HepG2 (cell line): ENCODE measurements around the gene NPAS2. TPM values are rescaled to one million over a fixed set of nuclear protein-coding genes. Genes with fewer than 3 reads are reported as not detected.

Experiments used
- AFF4 ChIP-seq: sonication (generic); formaldehyde crosslinking; IDR thresholded peaks from 2 replicates; pipeline ENCODE4 v1.4.0; 2020; ENCODE audit warnings: missing genetic modification reagents
- AGO2 ChIP-seq: fragments of 200-400 bp; formaldehyde crosslinking; optimal IDR thresholded peaks from 2 replicates; pipeline ENCODE3; 2017; ENCODE audit warnings: mild to moderate bottlenecking, low read depth, low read length, moderate library complexity
- E2F2 ChIP-seq: sonication (generic); formaldehyde crosslinking; IDR thresholded peaks from 2 replicates; pipeline ENCODE4 v1.4.0; 2020; ENCODE audit warnings: missing genetic modification reagents, borderline replicate concordance
- FOSL1 ChIP-seq: sonication (generic); formaldehyde crosslinking; IDR thresholded peaks from 2 replicates; pipeline ENCODE4 v1.9.0; 2021; ENCODE audit warnings: missing genetic modification reagents, borderline replicate concordance
- HIVEP1 ChIP-seq: sonication (generic); formaldehyde crosslinking; IDR thresholded peaks from 2 replicates; pipeline ENCODE4 v1.4.0; 2020; ENCODE audit warnings: mild to moderate bottlenecking, missing genetic modification reagents
- KMT2B ChIP-seq: IDR thresholded peaks from 2 replicates; pipeline ENCODE4 v1.6.1; 2016; ENCODE audit warnings: missing genetic modification reagents, missing compliant biosample characterization
- MYPOP ChIP-seq: sonication (generic); formaldehyde crosslinking; IDR thresholded peaks from 2 replicates; pipeline ENCODE4 v1.8.1; 2023; ENCODE audit warnings: mild to moderate bottlenecking, moderate library complexity, missing genetic modification reagents
- SNAI1 ChIP-seq: sonication (generic); formaldehyde crosslinking; IDR thresholded peaks from 2 replicates; pipeline ENCODE4 v1.5.0; 2020; ENCODE audit warnings: mild to moderate bottlenecking, missing genetic modification reagents, borderline replicate concordance
- SNAPC2 ChIP-seq: sonication (generic); formaldehyde crosslinking; IDR thresholded peaks from 2 replicates; pipeline ENCODE4 v1.8.1; 2022; ENCODE audit warnings: mild to moderate bottlenecking, missing genetic modification reagents
- SP2 ChIP-seq: sonication (generic); formaldehyde crosslinking; IDR thresholded peaks from 2 replicates; pipeline ENCODE4 v1.5.1; 2020; ENCODE audit warnings: mild to moderate bottlenecking, missing genetic modification reagents
- ZBTB10 ChIP-seq: sonication (generic); formaldehyde crosslinking; IDR thresholded peaks from 2 replicates; pipeline ENCODE4 v1.4.0; 2020; ENCODE audit warnings: missing genetic modification reagents, borderline replicate concordance
- ZBTB21 ChIP-seq: sonication (generic); formaldehyde crosslinking; IDR thresholded peaks from 2 replicates; pipeline ENCODE4 v1.4.0; 2020; ENCODE audit warnings: missing genetic modification reagents
- ZBTB25 ChIP-seq: IDR thresholded peaks from 2 replicates; pipeline ENCODE4 v1.6.1; 2018; ENCODE audit warnings: missing genetic modification reagents
- ZMAT3 ChIP-seq: sonication (generic); formaldehyde crosslinking; conservative IDR thresholded peaks from 2 replicates; pipeline ENCODE4 v1.7.0; 2021; ENCODE audit warnings: missing genetic modification reagents
- ZNF101 ChIP-seq: sonication (generic); formaldehyde crosslinking; IDR thresholded peaks from 2 replicates; pipeline ENCODE4 v1.4.0; 2020; ENCODE audit warnings: mild to moderate bottlenecking, low read depth, missing genetic modification reagents, borderline replicate concordance
- ZNF263 ChIP-seq: sonication (generic); formaldehyde crosslinking; IDR thresholded peaks from 2 replicates; pipeline ENCODE4 v1.4.0; 2020; ENCODE audit warnings: missing genetic modification reagents
- ZNF550 ChIP-seq: sonication (generic); formaldehyde crosslinking; IDR thresholded peaks from 2 replicates; pipeline ENCODE4 v1.4.0; 2020; ENCODE audit warnings: mild to moderate bottlenecking, missing genetic modification reagents, borderline replicate concordance
- polyA plus RNA-seq, 8 experiments: library from polyadenylated mRNA; depleted of rRNA in 3 of 8; stranded (reverse) in 7 of 8; unstranded in 1 of 8; fragments of >200 nt; fragmentation: Illumina TruSeq in 4 of 8; extraction: Trizol in 4 of 8; gene quantifications; 2 replicates each; pipeline versions ENCODE4 v1.2.1 to v1.2.3, GENCODE V29; 2011 to 2016; ENCODE audit warnings: low read depth in 4 of 8, missing spikeins in 1 of 8, mixed read lengths in 1 of 8; ENCODE audit not compliant: insufficient read depth in 1 of 8
- total RNA-seq, 5 experiments: library from RNA; depleted of rRNA; stranded (reverse); fragments of >200 nt; fragmentation: Illumina TruSeq; extraction: Trizol; gene quantifications; 2 replicates each; pipeline ENCODE4 v1.2.3, GENCODE V29; 2016; ENCODE audit warnings: low read depth in 1 of 5

Gene NPAS2
- total and polyA plus RNA-seq, 2 of the 13 experiments (the other 11 are each of a cell fraction or from before 2014, with no cell fraction given): 14.8 to 37.5 TPM

- TF ChIP-seq ZNF550 (CRISPR knock-in tag) (0 out of 2 replicates have a peak, but pooled peaks have one; percentile 16), AFF4 (CRISPR knock-in tag) (no peak; the same call in 1 of the 2 replicates), ZBTB10 (peak; percentile 68), ZNF101 (no peak), ZNF263 (CRISPR knock-in tag) (peak; percentile 65), HIVEP1 (CRISPR knock-in tag) (peak; percentile 49; the same call in 1 of the 2 replicates), MYPOP (CRISPR knock-in tag) (0 out of 2 replicates have a peak, but pooled peaks have one; percentile 37), SNAPC2 (CRISPR knock-in tag) (0 out of 2 replicates have a peak, but pooled peaks have one; percentile 39), AGO2 (peak; percentile 91), FOSL1 (CRISPR knock-in tag) (0 out of 2 replicates have a peak, but pooled peaks have one; percentile 9), KMT2B (CRISPR knock-in tag) (peak; percentile 34; the same call in 1 of the 2 replicates), ZMAT3 (no peak), ZBTB25 (CRISPR knock-in tag) (0 out of 2 replicates have a peak, but pooled peaks have one; percentile 16), E2F2 (CRISPR knock-in tag) (no peak), ZBTB21 (no peak), SNAI1 (0 out of 2 replicates have a peak, but pooled peaks have one; percentile 70), SP2 (CRISPR knock-in tag) (0 out of 2 replicates have a peak, but pooled peaks have one; percentile 47)
Observed at GRCh38 chr2:100820523-100821254, 750 bp downstream of the NPAS2 start (continued).
